Neural progenitor cell (in vitro differentiated cells): Measurements from ENCODE around the gene DOCK7. TPM values are rescaled to one million over a fixed set of nuclear protein-coding genes. Genes with fewer than 3 reads are reported as not detected.
"Not testable (repeated sequence)": the region's sequence is repeated elsewhere in the genome, so short reads cannot be mapped to it uniquely, and the experiment has no call there.

Experiments
- DNase-seq: peaks from one replicate; pipeline ENCODE4 v3.0.0-alpha.2; 2016; ENCODE audit warnings: low spot score
- H2AFZ ChIP-seq: fragments of 200-600 bp; sonication (generic); replicated peaks from 2 replicates; pipeline ENCODE4 v1.6.1; 2016; ENCODE audit warnings: antibody characterized with exemption
- H3F3A ChIP-seq: fragments of 200-600 bp; sonication (generic); 2 replicates; pipeline ENCODE4 v1.6.1; 2016; ENCODE audit warnings: antibody characterized with exemption, low read depth
- H3K27ac ChIP-seq: fragments of 200-600 bp; sonication (generic); 2 replicates; pipeline ENCODE4 v1.5.1; 2016; ENCODE audit warnings: mild to moderate bottlenecking
- H3K27me3 ChIP-seq: fragments of 200-600 bp; sonication (generic); 2 replicates; pipeline ENCODE4 v1.6.1; 2016; ENCODE audit warnings: mild to moderate bottlenecking, moderate library complexity
- H3K36me3 ChIP-seq: fragments of 200-600 bp; sonication (generic); 2 replicates; pipeline ENCODE4 v1.5.1; 2016
- H3K4me1 ChIP-seq: fragments of 200-600 bp; sonication (generic); 2 replicates; pipeline ENCODE4 v1.6.1; 2016; ENCODE audit warnings: mixed run types
- H3K4me2 ChIP-seq: fragments of 200-600 bp; sonication (generic); 2 replicates; pipeline ENCODE4 v1.6.1; 2016
- H3K4me3 ChIP-seq: fragments of 200-600 bp; sonication (generic); 2 replicates; pipeline ENCODE4 v1.5.1; 2016
- H3K79me2 ChIP-seq: fragments of 200-600 bp; sonication (generic); 2 replicates; pipeline ENCODE4 v1.6.1; 2016; ENCODE audit warnings: low read depth
- H3K9ac ChIP-seq: fragments of 200-600 bp; sonication (generic); 2 replicates; pipeline ENCODE4 v1.6.1; 2016
- H3K9me3 ChIP-seq: fragments of 200-600 bp; sonication (generic); 2 replicates; pipeline ENCODE4 v1.5.1; 2016; ENCODE audit warnings: low read depth
- H4K20me1 ChIP-seq: fragments of 200-600 bp; sonication (generic); 2 replicates; pipeline ENCODE4 v1.6.1; 2016; ENCODE audit warnings: low read depth
- H3K27ac Mint-ChIP-seq: 3 replicates; pipeline ENCODE4 v1.8.0; 2021; ENCODE audit warnings: mixed read lengths
- H3K27me3 Mint-ChIP-seq: 2 replicates; pipeline ENCODE4 v1.8.0; 2022; ENCODE audit warnings: low read depth, mild to moderate bottlenecking, inconsistent platforms, moderate library complexity, mixed read lengths; ENCODE audit not compliant: insufficient read depth
- H3K36me3 Mint-ChIP-seq: 3 replicates; pipeline ENCODE4 v1.8.0; 2021; ENCODE audit warnings: mixed read lengths
- H3K4me1 Mint-ChIP-seq: 3 replicates; pipeline ENCODE4 v1.8.0; 2021; ENCODE audit warnings: mixed read lengths
- H3K4me3 Mint-ChIP-seq: 3 replicates; pipeline ENCODE4 v1.8.0; 2021; ENCODE audit warnings: mild to moderate bottlenecking, moderate library complexity, mixed read lengths
- H3K9me3 Mint-ChIP-seq: 3 replicates; pipeline ENCODE4 v1.8.0; 2020; ENCODE audit warnings: mixed read lengths
- CTCF ChIP-seq: fragments of 200-600 bp; sonication (generic); IDR thresholded peaks from 2 replicates; pipeline ENCODE4 v1.5.1; 2017; ENCODE audit warnings: antibody characterized with exemption, mild to moderate bottlenecking
- EZH2 ChIP-seq: fragments of 200-600 bp; sonication (generic); IDR thresholded peaks from 2 replicates; pipeline ENCODE4 v1.6.1; 2017; ENCODE audit warnings: antibody characterized with exemption, mild to moderate bottlenecking, moderate library complexity
- EZH2phosphoT487 ChIP-seq: fragments of 200-600 bp; sonication (generic); IDR thresholded peaks from 2 replicates; pipeline ENCODE4 v1.6.1; 2017; ENCODE audit warnings: antibody characterized with exemption
- total RNA-seq: library from RNA; depleted of rRNA; stranded (reverse); fragments of >200 nt; gene quantifications from 2 replicates; pipeline ENCODE4 v1.2.3, GENCODE V29; 2015; ENCODE audit warnings: low replicate concordance

The DOCK7 gene
- total RNA-seq, 1 donor from 2014 or later: 92.7 TPM

- Mint-ChIP-seq H3K27me3 (peaks cover 2% of the 10 kb centered on the region), H3K36me3 (peaks cover 43% of the 10 kb centered on the region), H3K4me1 (no peaks in the 10 kb centered on the region), H3K4me3 (no peak overlapping the region), H3K27ac (no peak overlapping the region), H3K9me3 (peaks cover 17% of the 10 kb centered on the region)
- H3K27me3 ChIP-seq: no peaks in the 10 kb centered on the region
- DNase-seq: no peak
- H3K4me1 ChIP-seq: no peaks in the 10 kb centered on the region
- H3K9me3 ChIP-seq: no peaks in the 10 kb centered on the region
- H3K27ac ChIP-seq: no peak overlapping the region
- H2AFZ ChIP-seq: no peak overlapping the region
- H4K20me1 ChIP-seq: no peaks in the 10 kb centered on the region
- H3K4me3 ChIP-seq: no peak overlapping the region
- H3K4me2 ChIP-seq: no peak overlapping the region
- peaks cover 23% of the 10 kb centered on the region for H3K36me3 ChIP-seq
- no peak overlapping the region for H3K9ac ChIP-seq
- no peak for TF ChIP-seq CTCF
- TF ChIP-seq EZH2phosphoT487: no peak
- H3K79me2 ChIP-seq: no peaks in the 10 kb centered on the region
- no peaks in the 10 kb centered on the region for H3F3A ChIP-seq
Measured at GRCh38 chr1:62573675-62574074, 114.5 kb downstream of the DOCK7 start.

- no peak overlapping the region for H3K4me3 Mint-ChIP-seq
- peaks cover 28% of the 10 kb centered on the region for H3K36me3 ChIP-seq
- no peak for TF ChIP-seq EZH2
- TF ChIP-seq CTCF: no peak
- no peak for TF ChIP-seq EZH2phosphoT487
- H3K27me3 Mint-ChIP-seq: peaks cover 2% of the 10 kb centered on the region
- no peak overlapping the region for H3K27ac ChIP-seq
- H3K27me3 ChIP-seq: no peaks in the 10 kb centered on the region
- H3K4me1 Mint-ChIP-seq: no peaks in the 10 kb centered on the region
- no peak overlapping the region for H3K27ac Mint-ChIP-seq
- no peaks in the 10 kb centered on the region for H3F3A ChIP-seq
- no peaks in the 10 kb centered on the region for H3K9me3 ChIP-seq
- no peak overlapping the region for H3K4me2 ChIP-seq
- no peak overlapping the region for H3K9ac ChIP-seq
- no peak overlapping the region for H2AFZ ChIP-seq
- no peaks in the 10 kb centered on the region for H4K20me1 ChIP-seq
- H3K79me2 ChIP-seq: no peaks in the 10 kb centered on the region
- H3K9me3 Mint-ChIP-seq: peaks cover 21% of the 10 kb centered on the region
- no peaks in the 10 kb centered on the region for H3K4me1 ChIP-seq
- peaks cover 48% of the 10 kb centered on the region for H3K36me3 Mint-ChIP-seq
- H3K4me3 ChIP-seq: no peak overlapping the region
- no peak for DNase-seq
Measured at GRCh38 chr1:62572476-62572875, 115.7 kb downstream of the DOCK7 start.

GRCh38 chr1:62571517-62571916 is 116.7 kb downstream of the DOCK7 start:
- H4K20me1 ChIP-seq, H3K4me1 Mint-ChIP-seq, DNase-seq: not testable (repeated sequence)

GRCh38 chr1:62567926-62568325 is 120.3 kb downstream of the DOCK7 start:
- Mint-ChIP-seq H3K36me3 (peaks cover 67% of the 10 kb centered on the region), H3K9me3 (peaks cover 40% of the 10 kb centered on the region)
- H4K20me1 ChIP-seq, H3K4me3 Mint-ChIP-seq, H3K9ac ChIP-seq, H3K79me2 ChIP-seq, H3K27me3 Mint-ChIP-seq, H3K4me1 ChIP-seq, DNase-seq, H3K4me1 Mint-ChIP-seq, H2AFZ ChIP-seq, H3K27ac ChIP-seq, H3K27ac Mint-ChIP-seq, H3K27me3 ChIP-seq, H3K4me2 ChIP-seq, H3F3A ChIP-seq, H3K4me3 ChIP-seq, H3K9me3 ChIP-seq: not testable (repeated sequence)
- peaks cover 18% of the 10 kb centered on the region for H3K36me3 ChIP-seq

More at GRCh38 chr1:62571517-62571916, 116.7 kb downstream of the DOCK7 start:
- H3K4me3 Mint-ChIP-seq, H3K9ac ChIP-seq, H3K27ac ChIP-seq, H2AFZ ChIP-seq, H3K9me3 ChIP-seq, H3K27ac Mint-ChIP-seq, H3K4me3 ChIP-seq, H3K27me3 Mint-ChIP-seq, H3K79me2 ChIP-seq, H3K27me3 ChIP-seq, H3K4me2 ChIP-seq, H3K4me1 ChIP-seq, H3F3A ChIP-seq: not testable (repeated sequence)
- H3K36me3 ChIP-seq: peaks cover 25% of the 10 kb centered on the region
- Mint-ChIP-seq H3K9me3 (peaks cover 28% of the 10 kb centered on the region), H3K36me3 (peaks cover 56% of the 10 kb centered on the region)

GRCh38 chr1:62567182-62567581 is 121.0 kb downstream of the DOCK7 start:
- H3K36me3 ChIP-seq: peaks cover 12% of the 10 kb centered on the region
- peaks cover 65% of the 10 kb centered on the region for H3K36me3 Mint-ChIP-seq

More at GRCh38 chr1:62567182-62567581, 121.0 kb downstream of the DOCK7 start:
- not testable (repeated sequence) for H3K4me2 ChIP-seq, H3K9ac ChIP-seq, H3K4me1 Mint-ChIP-seq, H3K27ac Mint-ChIP-seq, H2AFZ ChIP-seq, H3K27ac ChIP-seq, H4K20me1 ChIP-seq, H3K79me2 ChIP-seq, H3K27me3 ChIP-seq, DNase-seq, H3K9me3 ChIP-seq, H3K27me3 Mint-ChIP-seq, H3K4me3 Mint-ChIP-seq, H3K4me1 ChIP-seq, H3K4me3 ChIP-seq, H3F3A ChIP-seq
- H3K9me3 Mint-ChIP-seq: peaks cover 40% of the 10 kb centered on the region
